ENCODE measurements around the gene PLAU.
"Not testable (repeated sequence)": the region's sequence is repeated elsewhere in the genome, so short reads cannot be mapped to it uniquely, and the experiment has no call there.

PLAU gene

DNA sequence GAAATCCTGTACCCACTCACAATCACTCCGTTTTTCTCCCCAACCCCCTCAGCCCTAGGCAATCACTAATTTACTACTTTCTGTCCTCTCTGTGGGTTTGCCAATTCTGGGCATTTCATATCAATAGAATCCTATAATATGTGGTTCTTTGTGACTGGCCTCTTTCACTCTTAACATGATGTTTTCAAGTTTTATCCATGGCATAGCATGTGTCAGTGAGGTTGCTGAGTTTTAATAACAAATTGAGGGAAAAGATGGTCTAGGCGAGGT, 11.9 kb downstream of the PLAU start:
- no peak for DNase-seq

DNA sequence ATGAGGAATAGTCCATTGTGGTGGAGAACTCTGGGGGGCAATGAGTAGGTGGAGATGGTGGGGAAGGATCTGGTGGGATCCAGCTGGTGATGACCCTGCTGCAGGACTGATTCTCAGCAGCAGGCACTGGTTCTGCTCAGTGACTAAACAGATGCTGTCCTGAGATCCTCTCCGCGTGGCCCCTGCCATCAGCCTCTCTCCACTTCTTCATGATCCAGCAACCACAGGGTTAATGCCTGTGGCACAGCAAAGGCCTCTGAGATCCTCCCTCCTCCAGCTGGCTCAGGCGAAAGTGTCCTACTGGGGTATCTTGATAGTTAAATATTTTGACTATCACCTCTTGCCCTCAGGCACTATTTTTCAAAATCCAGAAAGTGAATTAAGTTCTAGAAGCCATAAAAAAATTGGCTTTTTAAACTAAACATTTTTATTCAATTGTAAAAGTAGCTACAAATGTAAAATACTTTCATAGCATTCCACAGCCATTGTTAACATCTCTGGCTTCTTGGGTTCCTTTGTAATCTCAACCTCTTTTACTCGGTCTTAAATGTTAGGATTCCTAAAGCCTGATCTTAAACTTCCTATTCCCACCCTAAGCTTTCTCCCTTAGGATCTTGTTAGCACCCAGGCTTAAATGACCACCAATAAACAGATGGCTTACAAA, 13.1 kb downstream of the PLAU start:
- DNase-seq: no peak

- DNase-seq: no peak
These were observed 14.0 kb downstream of the PLAU start for GRCh38 chr10:73924935-73925334.

GRCh38 chr10:73925539-73925938, 14.6 kb downstream of the PLAU start:
- no peak for DNase-seq

- no peak for DNase-seq
These were observed 15.3 kb downstream of the PLAU start for GRCh38 chr10:73926152-73926764.

GRCh38 chr10:73930630-73931327, 19.8 kb downstream of the PLAU start:
- DNase-seq: not testable (repeated sequence)

DNA sequence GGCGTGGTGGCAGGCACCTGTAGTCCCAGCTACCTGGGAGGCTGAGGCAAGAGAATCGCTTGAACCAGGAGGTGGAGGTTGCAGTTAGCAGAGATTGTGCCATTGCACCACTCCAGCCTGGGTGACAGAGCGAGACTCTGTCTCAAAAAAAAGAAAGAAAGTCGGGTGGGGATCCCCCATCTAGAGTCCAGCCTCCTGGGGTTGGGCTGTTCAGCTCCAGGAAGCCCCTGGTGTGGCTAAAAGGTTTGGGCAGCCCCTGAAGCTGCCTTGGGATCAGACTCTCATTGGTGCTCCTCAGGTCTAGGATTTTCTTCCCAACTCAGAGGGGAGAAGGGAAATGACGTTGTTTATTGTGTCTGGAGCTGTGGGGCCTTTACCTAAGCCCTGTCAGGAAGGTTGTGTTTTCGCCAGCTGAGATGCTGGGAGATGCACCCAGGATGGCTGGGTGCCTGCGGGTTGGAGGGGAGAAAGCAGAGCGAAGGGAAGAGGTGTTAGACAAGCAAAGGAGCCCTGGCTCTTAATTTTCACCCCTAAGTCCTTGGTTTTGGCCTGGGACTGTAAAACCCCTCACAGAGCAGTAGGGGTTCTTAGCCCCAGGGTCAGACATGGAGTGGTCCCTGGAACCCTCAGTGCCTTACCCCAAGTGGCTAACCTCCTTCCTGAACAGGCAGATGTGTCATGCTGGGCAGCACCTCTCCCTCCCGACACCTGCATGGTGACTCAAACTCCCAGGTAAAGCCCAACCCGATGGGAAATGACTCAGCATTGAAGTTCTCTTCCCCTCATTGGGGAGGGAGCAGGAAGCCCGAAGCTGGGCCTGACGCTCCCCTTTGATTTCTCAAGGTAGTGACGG, 21.1 kb downstream of the PLAU start:
- DNase-seq: peak in 3 of 5 donors; percentile 21 to 80 (median 30)

GRCh38 chr10:73932620-73933112, 21.7 kb downstream of the PLAU start:
- no peak for DNase-seq

GRCh38 chr10:73934074-73934473, 23.1 kb downstream of the PLAU start:
- DNase-seq: no peak

DNA sequence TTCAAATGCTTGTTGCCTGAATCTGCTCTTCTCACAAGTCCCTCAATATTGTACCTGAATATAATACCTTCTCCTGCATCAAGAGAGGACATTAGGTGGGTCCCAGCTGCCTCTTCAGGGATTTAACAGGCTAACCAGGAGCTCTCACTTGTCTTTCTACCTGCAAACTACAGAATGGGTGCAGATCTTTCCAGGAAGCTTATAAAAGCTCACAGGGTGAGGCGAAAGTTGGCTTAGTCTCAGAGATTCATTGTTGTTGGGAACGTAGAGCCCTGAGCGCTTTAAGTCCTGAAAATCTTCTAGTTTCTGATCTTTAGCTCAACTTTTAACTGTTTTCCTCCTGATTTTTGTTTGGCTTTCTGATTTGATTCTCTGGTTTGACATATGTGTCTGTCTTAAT, 25.0 kb downstream of the PLAU start:
- DNase-seq: no peak

- no peak for DNase-seq
These were observed 26.6 kb downstream of the PLAU start for GRCh38 chr10:73937333-73938043.

GRCh38 chr10:73940634-73941221, 29.8 kb downstream of the PLAU start:
- DNase-seq: peak; percentile 60 to 77 (median 74)

DNA sequence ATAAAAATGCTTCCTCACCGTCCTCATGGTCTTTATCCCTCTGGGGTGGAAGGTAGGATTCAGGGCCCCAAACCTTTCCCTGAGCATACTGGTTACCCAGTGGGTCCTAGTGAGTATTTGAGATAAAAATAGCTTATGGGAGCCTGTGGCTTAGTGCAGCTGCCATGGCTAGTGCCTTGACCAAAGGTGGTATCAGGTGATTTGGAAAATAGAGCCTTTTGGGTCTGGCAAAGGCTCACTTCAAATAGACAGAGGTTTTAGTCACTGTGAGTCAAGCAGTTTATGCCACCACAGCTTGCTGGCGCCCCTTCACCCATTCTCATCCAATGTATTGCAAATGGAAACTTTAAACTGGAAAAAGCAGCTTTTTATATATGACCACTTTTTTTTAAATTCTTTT, 30.4 kb downstream of the PLAU start:
- no peak for DNase-seq

- no peak for DNase-seq
These were observed 33.6 kb downstream of the PLAU start for GRCh38 chr10:73944356-73945100.

DNA sequence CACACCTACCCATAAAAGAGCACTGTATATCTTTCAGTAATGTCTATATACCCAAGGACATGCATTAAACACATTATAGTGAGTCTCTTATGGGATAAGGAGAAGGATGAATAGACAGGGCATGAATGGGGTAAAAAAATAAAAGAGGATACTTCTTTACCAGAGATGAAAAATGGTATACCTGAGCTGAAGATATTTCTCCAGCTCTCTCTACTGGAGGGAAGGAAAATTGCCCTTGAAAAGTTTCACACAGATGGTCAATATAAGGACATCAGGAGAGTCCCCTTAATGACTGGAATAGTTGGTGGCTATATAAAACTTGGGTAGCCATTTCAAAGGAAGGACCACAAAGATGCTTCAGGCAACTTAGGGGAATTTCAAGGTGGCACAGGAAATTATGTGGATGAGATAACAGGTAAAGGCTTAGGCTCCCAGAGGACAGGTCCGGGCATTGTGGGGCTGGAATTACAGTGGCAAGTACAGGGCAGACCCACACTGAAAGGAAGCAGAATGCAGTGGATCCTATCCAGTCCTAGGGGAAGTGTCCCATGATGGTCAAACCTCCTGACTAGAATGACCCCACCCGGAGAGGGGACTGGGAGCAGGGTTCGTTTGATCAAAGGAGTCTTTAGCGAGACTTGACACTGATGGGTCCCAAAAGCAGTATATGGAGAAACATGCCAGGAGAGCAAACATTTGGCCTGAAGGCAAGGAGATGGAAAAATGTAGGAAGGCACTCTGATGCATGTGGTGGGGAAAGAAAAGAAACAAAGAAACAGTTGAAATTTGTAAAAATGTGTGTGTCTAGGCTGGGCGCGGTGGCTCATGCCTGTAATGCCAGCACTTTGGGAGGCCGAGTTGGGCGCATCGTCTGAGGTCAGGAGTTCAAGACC, 35.6 kb downstream of the PLAU start:
- no peak for DNase-seq

DNA sequence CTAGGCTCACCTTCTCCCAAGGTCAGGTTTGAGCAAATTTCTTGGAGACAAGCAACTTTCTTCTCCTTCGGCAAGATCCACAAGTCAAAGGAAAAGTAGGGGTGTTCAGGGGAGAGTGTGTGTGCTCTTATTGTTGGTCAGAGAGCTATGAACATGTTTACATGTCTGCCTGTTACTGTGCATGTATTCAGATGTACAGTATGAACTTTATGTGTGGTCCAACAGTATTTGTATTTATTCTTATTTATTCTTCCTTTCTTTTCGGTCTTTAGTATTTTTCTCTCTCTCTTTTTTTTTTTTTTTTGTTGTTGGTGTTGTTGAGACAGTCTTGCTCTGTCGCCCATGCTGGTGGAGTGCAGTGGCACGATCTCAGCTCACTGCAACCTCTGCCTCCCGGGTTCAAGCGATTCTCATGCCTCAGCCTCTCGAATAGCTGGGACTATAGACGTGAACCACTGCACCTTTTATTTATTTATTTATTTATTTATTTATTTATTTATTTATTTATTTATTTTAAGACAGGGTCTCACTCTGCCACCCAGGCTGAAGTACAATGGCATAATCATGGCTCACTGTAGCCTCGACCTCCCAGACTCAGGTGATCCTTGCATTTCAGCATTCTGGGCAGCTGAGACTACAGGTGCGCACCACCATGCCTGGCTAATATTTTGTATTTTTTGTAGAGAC, 38.2 kb downstream of the PLAU start:
- DNase-seq: no peak

DNA sequence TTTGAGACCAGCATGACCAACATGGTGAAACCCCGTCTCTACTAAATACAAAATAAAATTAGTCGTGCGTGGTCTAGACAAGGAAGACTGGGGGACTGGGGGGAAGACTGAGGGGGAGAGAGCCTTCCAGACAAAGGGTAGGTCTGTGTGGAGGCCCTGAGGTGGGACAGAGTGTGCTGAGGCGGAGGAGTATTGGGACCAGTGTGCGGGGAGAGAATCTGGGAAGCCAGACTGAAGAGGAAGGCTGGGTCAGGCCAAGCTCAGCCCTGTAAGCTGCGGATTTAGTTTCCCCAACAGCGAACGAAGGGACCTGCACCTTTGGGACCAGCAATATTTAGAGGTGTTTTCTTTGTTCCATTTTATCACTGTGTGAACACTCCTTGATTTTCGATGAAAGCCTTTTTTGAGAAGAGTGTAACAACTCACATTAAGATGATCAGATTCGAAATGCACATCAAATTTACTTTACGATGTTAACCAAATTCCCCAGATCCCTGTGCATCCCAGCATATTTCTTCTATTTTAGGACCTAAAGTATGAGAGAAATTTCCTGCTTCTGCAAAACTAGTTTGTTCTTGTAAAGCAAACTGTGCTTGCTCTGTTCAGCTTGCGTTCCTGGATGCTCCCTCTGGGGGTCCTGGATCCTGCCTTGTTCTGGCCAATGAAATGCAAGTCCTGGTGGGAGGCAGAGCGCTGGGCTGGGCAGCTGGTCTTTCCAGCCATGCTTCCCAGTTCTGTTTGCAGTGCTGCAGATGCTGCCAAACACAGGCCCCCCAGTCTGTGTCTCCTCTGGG, 39.4 kb downstream of the PLAU start:
- DNase-seq: no peak

- no peak for DNase-seq
These were observed 42.7 kb downstream of the PLAU start for GRCh38 chr10:73953665-73954064.

GRCh38 chr10:73954737-73955136, 43.8 kb downstream of the PLAU start:
- DNase-seq: no peak
